GM12878 (cell line): ENCODE results near the gene SLC24A4.

Experiments
- ASH2L ChIP-seq: fragments of 300-600, 200-600 bp; sonication (generic); IDR thresholded peaks from 2 replicates; pipeline ENCODE4 v1.6.1; 2017; ENCODE audit warnings: low read depth, mild to moderate bottlenecking, borderline replicate concordance
- CREM ChIP-seq: IDR thresholded peaks from 2 replicates; pipeline ENCODE4 v1.6.1; 2014; ENCODE audit warnings: antibody characterized with exemption, low read depth
- CUX1 ChIP-seq: IDR thresholded peaks from 2 replicates; pipeline ENCODE4 v1.6.1; 2012; ENCODE audit warnings: improper control_type of control experiment, low read depth, low read length; ENCODE audit not compliant: insufficient replicate concordance
- E2F8 ChIP-seq: fragments of 450-650 bp; IDR thresholded peaks from 2 replicates; pipeline ENCODE4 v1.6.1; 2018; ENCODE audit warnings: mild to moderate bottlenecking, low read depth, moderate library complexity; ENCODE audit not compliant: partially characterized antibody
- GABPA ChIP-seq: IDR thresholded peaks from 2 replicates; pipeline ENCODE4 v1.6.1; 2014; ENCODE audit warnings: antibody characterized with exemption, low read depth, mild to moderate bottlenecking, inconsistent platforms
- NR2F1 ChIP-seq: fragments of 450-650 bp; conservative IDR thresholded peaks from 2 replicates; pipeline ENCODE4 v1.6.1; 2017; ENCODE audit warnings: mild to moderate bottlenecking
- NRF1 ChIP-seq: conservative IDR thresholded peaks from 2 replicates; pipeline ENCODE4 v1.6.1; 2011; ENCODE audit warnings: mild to moderate bottlenecking, low read depth, low read length, improper control_type of control experiment
- POLR2A ChIP-seq: IDR thresholded peaks from 2 replicates; pipeline ENCODE4 v1.6.1; 2011; ENCODE audit warnings: low read depth, mild to moderate bottlenecking, low read length
- POLR2AphosphoS2 ChIP-seq: IDR thresholded peaks from 2 replicates; pipeline ENCODE4 v1.6.1; 2011; ENCODE audit warnings: low read depth, mild to moderate bottlenecking, low read length, improper control_type of control experiment, moderate library complexity
- STAT3 ChIP-seq: IDR thresholded peaks from 2 replicates; pipeline ENCODE4 v1.6.1; 2011; ENCODE audit warnings: low read depth, low read length, improper control_type of control experiment
- TAF1 ChIP-seq: IDR thresholded peaks from 2 replicates; pipeline ENCODE4 v1.6.1; 2011; ENCODE audit warnings: mild to moderate bottlenecking, low read depth, low read length, borderline replicate concordance
- YY1 ChIP-seq: IDR thresholded peaks from 2 replicates; pipeline ENCODE4 v1.6.1; 2011; ENCODE audit warnings: low read depth, mild to moderate bottlenecking, low read length
- TF ChIP-seq, protein P1 (sequence below), 3 experiments: IDR thresholded peaks in 2 of 3; conservative IDR thresholded peaks in 1 of 3; 2 replicates each; pipeline ENCODE4 v1.5.1; 2011; ENCODE audit warnings: low read depth in 3 of 3, low read length in 3 of 3, mild to moderate bottlenecking in 3 of 3, control low read depth in 2 of 3, moderate library complexity in 2 of 3, inconsistent platforms in 1 of 3, mixed read lengths in 1 of 3; ENCODE audit not compliant: control insufficient read depth in 2 of 3, insufficient read depth in 1 of 3; ENCODE audit errors: extremely low read depth in 1 of 3

DNA sequence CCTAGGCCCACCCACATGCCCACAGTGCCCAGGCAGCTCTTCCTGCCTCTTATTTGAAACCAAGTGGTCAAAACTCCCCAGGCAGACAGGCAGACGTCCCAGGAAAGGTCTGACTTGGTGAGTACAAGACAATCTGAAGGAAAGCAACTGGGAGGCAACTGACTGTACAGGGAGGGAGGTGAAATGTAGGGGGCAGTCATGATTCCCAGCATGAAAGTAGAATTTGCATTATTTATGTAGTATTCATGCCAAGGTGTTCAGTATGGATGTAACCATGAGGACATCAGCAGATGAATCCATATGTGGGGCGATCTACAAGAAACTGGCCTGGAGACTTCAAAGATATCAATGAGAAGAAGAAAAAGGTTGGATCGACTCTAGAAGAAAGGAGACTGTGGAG, 46.1 kb downstream of the SLC24A4 start:
- TF ChIP-seq TAF1 = no peak
- TF ChIP-seq E2F8 = no peak
- TF ChIP-seq CREM = no peak
- no peak for TF ChIP-seq NR2F1
- TF ChIP-seq, protein P1, sequence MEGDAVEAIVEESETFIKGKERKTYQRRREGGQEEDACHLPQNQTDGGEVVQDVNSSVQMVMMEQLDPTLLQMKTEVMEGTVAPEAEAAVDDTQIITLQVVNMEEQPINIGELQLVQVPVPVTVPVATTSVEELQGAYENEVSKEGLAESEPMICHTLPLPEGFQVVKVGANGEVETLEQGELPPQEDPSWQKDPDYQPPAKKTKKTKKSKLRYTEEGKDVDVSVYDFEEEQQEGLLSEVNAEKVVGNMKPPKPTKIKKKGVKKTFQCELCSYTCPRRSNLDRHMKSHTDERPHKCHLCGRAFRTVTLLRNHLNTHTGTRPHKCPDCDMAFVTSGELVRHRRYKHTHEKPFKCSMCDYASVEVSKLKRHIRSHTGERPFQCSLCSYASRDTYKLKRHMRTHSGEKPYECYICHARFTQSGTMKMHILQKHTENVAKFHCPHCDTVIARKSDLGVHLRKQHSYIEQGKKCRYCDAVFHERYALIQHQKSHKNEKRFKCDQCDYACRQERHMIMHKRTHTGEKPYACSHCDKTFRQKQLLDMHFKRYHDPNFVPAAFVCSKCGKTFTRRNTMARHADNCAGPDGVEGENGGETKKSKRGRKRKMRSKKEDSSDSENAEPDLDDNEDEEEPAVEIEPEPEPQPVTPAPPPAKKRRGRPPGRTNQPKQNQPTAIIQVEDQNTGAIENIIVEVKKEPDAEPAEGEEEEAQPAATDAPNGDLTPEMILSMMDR (IDR thresholded peaks at IDR 0.05 in 2 of 3, conservative IDR thresholded peaks at IDR 0.05 in 1 of 3; ENCODE audit: control insufficient read depth in 2 of 3, extremely low read depth in 1 of 3, insufficient read depth in 1 of 3, low read depth in 3 of 3, low read length in 3 of 3) = no peak
- TF ChIP-seq POLR2A = no peak
- TF ChIP-seq GABPA = no peak
- no peak for TF ChIP-seq ASH2L
- TF ChIP-seq STAT3 = no peak
- TF ChIP-seq NRF1 = no peak
- TF ChIP-seq YY1 = no peak
- no peak for TF ChIP-seq POLR2AphosphoS2
- TF ChIP-seq CUX1 = no peak
